Measurements from ENCODE around the gene ABCA3.

ABCA3 gene

GRCh38 chr16:2250652-2251295 is 89.8 kb downstream of the ABCA3 start:
- H3K4me3 ChIP-seq, result peak overlapping the region; percentile 96
- H3K27ac ChIP-seq, result peak overlapping the region; percentile 80 to 98
- DNase-seq (ENCODE audit: low spot score), result no peak
- TF ChIP-seq CTCF (IDR thresholded peaks at IDR 0.05), result no peak

GRCh38 chr16:2246301-2246885 is 94.1 kb downstream of the ABCA3 start:
- DNase-seq (ENCODE audit: low spot score), result no peak
- TF ChIP-seq CTCF (IDR thresholded peaks at IDR 0.05), result no peak
- H3K4me3 ChIP-seq, result no peak overlapping the region
- H3K27ac ChIP-seq, result no peak overlapping the region

- Histone ChIP-seq H3K27ac (no peak overlapping the region), H3K4me3 (no peak overlapping the region)
- TF ChIP-seq CTCF (IDR thresholded peaks at IDR 0.05), result no peak
- DNase-seq (ENCODE audit: low spot score), result no peak
Measured at GRCh38 chr16:2244926-2245795, 95.4 kb downstream of the ABCA3 start.

GRCh38 chr16:2244301-2244700 is 96.2 kb downstream of the ABCA3 start:
- H3K27ac ChIP-seq, result no peak overlapping the region
- H3K4me3 ChIP-seq, result no peak overlapping the region
- TF ChIP-seq CTCF (IDR thresholded peaks at IDR 0.05), result no peak
- no peak for DNase-seq (ENCODE audit: low spot score)

- no peak overlapping the region for H3K4me3 ChIP-seq
- no peak for DNase-seq (ENCODE audit: low spot score)
- no peak for TF ChIP-seq CTCF (IDR thresholded peaks at IDR 0.05)
- H3K27ac ChIP-seq, result no peak overlapping the region
Measured at GRCh38 chr16:2243781-2244180, 96.7 kb downstream of the ABCA3 start.

GRCh38 chr16:2243031-2243528 is 97.4 kb downstream of the ABCA3 start:
- no peak overlapping the region for H3K4me3 ChIP-seq
- no peak overlapping the region for H3K27ac ChIP-seq
- TF ChIP-seq CTCF (IDR thresholded peaks at IDR 0.05), result no peak
- no peak for DNase-seq (ENCODE audit: low spot score)

Data from coronary artery (tissue), 2 donors.